ENCODE data around the gene PDE4D.

The PDE4D gene

DNA sequence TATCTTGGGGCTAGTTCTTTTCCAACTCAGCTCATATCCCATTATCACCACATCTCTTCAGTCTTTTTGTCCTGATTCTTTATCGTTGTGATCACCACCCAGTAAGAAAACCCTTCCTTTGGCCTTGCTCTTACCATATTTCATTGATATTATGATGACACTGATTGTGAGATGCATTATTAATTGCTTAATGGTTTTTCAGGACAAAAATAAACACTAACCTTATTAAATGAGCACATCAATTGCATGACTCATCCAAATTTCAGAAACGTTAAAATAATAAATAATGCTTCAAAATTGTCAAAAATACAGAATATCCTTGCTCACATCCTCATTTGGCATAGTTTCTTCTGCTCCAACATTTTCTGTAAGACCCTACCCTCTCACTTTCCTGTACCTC lies 270.7 kb downstream of the PDE4D start:
- ATAC-seq (replicated peaks) (no peak), DNase-seq (no peak)
- H3K27me3 Mint-ChIP-seq: no peaks in the 10 kb centered on the region
- peaks cover 3 to 4% of the 10 kb centered on the region in 2 donors for H3K36me3 Mint-ChIP-seq
- no peak overlapping the region for H3K27ac Mint-ChIP-seq
- H3K9me3 Mint-ChIP-seq: no peaks in the 10 kb centered on the region
- peaks cover 23 to 26% of the 10 kb centered on the region in 2 donors for H3K4me1 Mint-ChIP-seq
- no peak overlapping the region for H3K4me3 Mint-ChIP-seq

DNA sequence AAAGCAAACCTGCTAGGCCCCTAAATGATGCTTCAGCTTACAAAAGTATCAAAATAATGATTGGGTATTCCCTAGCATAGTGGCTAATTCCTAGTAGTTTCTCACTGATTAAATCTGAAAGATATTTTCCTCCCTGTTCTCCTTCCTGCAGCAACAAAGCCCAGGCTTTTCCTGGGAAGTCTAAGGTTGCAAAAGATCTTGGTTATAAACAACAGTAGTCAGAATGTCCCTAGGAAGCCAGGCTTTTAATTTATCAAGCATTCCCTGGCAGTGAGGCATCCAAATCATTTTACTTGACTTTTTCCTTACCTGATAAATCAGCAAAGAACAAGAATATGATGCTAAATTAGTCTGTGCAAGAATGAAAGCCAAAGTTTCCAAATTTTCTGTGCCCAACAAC lies 272.0 kb downstream of the PDE4D start:
- H3K36me3 Mint-ChIP-seq: peaks cover 3 to 4% of the 10 kb centered on the region in 2 donors
- no peak overlapping the region for H3K4me3 Mint-ChIP-seq
- H3K27ac Mint-ChIP-seq: no peak overlapping the region
- H3K27me3 Mint-ChIP-seq: no peaks in the 10 kb centered on the region
- DNase-seq: no peak
- H3K9me3 Mint-ChIP-seq: no peaks in the 10 kb centered on the region
- peaks cover 23 to 26% of the 10 kb centered on the region in 2 donors for H3K4me1 Mint-ChIP-seq
- ATAC-seq (replicated peaks): no peak

DNA sequence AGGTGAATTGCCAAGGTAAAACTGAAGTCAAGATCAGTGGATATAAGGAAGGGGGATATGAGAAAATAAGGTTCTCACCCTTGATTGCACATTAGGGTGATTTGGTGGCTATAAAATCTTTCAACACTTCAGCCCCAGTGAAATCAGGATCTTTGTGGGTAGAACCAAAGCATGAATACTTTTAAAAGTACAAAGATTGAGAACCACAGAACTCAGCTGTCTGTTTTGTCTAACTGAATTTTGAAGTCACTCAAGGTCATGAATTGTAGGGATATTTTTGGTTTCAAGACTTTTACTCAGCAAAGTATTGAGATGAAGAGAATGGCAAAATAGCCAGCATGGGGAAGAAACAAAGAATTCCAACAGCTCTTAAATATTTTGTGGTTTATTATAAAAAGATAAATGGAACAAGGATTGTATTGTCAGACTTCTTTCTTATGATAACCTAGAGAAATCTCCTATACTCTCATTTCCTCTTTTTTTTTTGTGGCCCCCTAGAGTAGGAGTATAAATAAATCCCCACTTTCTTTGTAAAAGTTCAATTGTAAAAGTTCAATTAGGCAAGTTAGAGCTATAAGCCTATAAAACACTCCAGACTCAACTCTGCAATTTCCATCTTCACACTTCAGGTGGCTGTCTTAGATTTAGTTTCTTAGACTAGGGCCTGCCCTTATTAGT lies 272.9 kb downstream of the PDE4D start:
- H3K27me3 Mint-ChIP-seq: no peaks in the 10 kb centered on the region
- peaks cover 23 to 26% of the 10 kb centered on the region in 2 donors for H3K4me1 Mint-ChIP-seq
- peak overlapping the region in 1 of 2 donors; percentile 2 for H3K4me3 Mint-ChIP-seq
- no peak overlapping the region for H3K27ac Mint-ChIP-seq
- ATAC-seq (replicated peaks): peak; percentile 71 to 76
- DNase-seq: no peak
- H3K9me3 Mint-ChIP-seq: no peaks in the 10 kb centered on the region
- H3K36me3 Mint-ChIP-seq: peaks cover 3 to 4% of the 10 kb centered on the region in 2 donors

DNA sequence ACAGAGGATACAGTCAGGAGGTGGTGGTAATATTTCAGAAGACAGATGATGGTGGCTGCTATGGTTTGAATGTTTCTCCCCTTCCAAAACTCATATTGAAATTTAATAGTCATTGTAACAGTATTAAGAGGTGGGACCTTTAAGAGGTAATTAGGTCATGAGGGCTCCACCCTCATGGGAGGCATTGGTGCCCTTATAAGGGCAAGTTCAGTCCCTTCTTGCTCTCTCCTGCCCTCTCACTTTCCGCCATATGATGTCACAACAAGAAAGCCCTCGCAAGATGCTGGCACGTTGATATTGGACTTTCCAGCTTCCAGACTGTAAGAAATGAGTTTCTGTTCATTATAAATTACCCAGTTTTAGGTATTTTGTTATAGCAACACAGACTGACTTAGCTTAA lies 274.9 kb downstream of the PDE4D start:
- H3K27ac Mint-ChIP-seq: no peak overlapping the region
- peaks cover 0 to 2% of the 10 kb centered on the region in 2 donors for H3K36me3 Mint-ChIP-seq
- no peaks in the 10 kb centered on the region for H3K9me3 Mint-ChIP-seq
- H3K27me3 Mint-ChIP-seq: no peaks in the 10 kb centered on the region
- DNase-seq: no peak
- no peak overlapping the region for H3K4me3 Mint-ChIP-seq
- ATAC-seq (replicated peaks): no peak
- H3K4me1 Mint-ChIP-seq: peaks cover 23 to 26% of the 10 kb centered on the region in 2 donors

DNA sequence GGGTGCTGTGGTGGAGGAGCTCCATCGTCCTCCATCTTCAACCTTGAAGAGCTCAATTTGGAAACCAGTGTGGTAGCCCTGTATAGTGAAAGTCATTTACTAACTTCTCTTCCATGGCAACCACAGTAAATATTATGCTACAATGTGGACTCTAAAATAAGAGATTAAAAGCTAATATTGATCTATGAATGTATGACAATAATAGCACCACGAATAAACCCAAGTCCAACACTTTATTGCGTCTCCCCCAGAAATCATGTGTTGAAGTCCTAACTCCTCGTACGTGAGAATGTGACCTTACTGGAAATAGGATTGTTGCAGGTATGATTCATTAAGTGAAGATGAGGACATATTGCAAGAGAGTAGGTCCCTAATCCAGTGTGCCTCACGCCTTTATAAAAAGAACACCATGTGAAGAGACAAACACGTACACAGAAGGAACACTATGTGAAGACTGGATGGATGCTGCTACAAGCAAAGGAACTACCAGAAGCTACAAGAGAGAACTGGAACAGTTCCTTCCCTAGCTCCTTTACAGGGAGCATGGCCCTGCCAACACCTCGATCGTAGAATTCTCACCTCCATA lies 276.2 kb downstream of the PDE4D start:
- Mint-ChIP-seq H3K9me3 (no peaks in the 10 kb centered on the region), H3K4me3 (no peak overlapping the region), H3K4me1 (peaks cover 24 to 32% of the 10 kb centered on the region in 2 donors), H3K36me3 (peaks cover 0 to 7% of the 10 kb centered on the region in 2 donors), H3K27ac (no peak overlapping the region), H3K27me3 (no peaks in the 10 kb centered on the region)
- DNase-seq: no peak
- ATAC-seq (replicated peaks): no peak

DNA sequence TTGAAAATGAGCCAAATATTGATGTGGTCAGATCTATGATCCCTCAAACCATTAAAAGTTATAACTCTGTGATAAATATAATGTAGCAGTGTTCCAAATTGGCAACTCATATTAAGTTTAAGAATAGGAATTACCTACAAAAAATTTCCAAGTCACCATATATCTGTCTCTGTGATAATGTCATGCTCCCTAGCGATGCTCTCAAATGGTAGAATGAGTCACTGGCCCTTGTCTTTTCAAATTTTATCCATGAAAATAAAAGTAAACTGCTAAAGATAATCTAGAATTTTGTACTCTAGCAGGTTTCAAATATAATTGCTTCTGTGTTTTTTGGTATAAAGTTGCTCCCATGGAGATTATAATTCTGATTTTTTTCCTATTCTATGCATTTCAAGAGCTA lies 277.1 kb downstream of the PDE4D start:
- H3K36me3 Mint-ChIP-seq: peaks cover 0 to 7% of the 10 kb centered on the region in 2 donors
- H3K4me1 Mint-ChIP-seq: peaks cover 26 to 38% of the 10 kb centered on the region in 2 donors
- ATAC-seq (replicated peaks) (no peak), DNase-seq (no peak)
- H3K27ac Mint-ChIP-seq: no peak overlapping the region
- H3K4me3 Mint-ChIP-seq: no peak overlapping the region
- H3K27me3 Mint-ChIP-seq: no peaks in the 10 kb centered on the region
- no peaks in the 10 kb centered on the region for H3K9me3 Mint-ChIP-seq

DNA sequence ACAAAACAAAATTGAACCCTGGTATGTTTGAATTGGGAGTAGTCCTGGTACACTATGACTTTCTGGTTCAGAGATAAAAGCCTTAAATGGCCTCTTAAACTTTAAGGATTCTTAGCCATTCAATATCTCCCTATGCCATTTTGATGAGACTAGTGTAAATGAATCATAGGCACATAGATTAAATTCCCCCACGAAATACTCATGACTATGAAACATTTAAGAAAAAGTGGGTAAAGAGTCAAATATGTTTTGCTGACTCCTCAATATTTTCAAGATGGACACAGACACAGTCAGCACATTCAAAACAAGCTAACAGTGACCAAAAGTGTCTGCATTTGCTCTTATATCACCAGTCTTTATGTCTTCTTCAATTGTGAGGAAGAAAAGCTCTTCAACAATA lies 278.3 kb downstream of the PDE4D start:
- H3K4me1 Mint-ChIP-seq: peaks cover 22 to 29% of the 10 kb centered on the region in 2 donors
- no peak overlapping the region for H3K4me3 Mint-ChIP-seq
- H3K9me3 Mint-ChIP-seq: peaks cover 0 to 2% of the 10 kb centered on the region in 2 donors
- H3K27ac Mint-ChIP-seq: no peak overlapping the region
- H3K36me3 Mint-ChIP-seq: peaks cover 0 to 7% of the 10 kb centered on the region in 2 donors
- no peak for DNase-seq
- no peaks in the 10 kb centered on the region for H3K27me3 Mint-ChIP-seq
- no peak for ATAC-seq (replicated peaks)

DNA sequence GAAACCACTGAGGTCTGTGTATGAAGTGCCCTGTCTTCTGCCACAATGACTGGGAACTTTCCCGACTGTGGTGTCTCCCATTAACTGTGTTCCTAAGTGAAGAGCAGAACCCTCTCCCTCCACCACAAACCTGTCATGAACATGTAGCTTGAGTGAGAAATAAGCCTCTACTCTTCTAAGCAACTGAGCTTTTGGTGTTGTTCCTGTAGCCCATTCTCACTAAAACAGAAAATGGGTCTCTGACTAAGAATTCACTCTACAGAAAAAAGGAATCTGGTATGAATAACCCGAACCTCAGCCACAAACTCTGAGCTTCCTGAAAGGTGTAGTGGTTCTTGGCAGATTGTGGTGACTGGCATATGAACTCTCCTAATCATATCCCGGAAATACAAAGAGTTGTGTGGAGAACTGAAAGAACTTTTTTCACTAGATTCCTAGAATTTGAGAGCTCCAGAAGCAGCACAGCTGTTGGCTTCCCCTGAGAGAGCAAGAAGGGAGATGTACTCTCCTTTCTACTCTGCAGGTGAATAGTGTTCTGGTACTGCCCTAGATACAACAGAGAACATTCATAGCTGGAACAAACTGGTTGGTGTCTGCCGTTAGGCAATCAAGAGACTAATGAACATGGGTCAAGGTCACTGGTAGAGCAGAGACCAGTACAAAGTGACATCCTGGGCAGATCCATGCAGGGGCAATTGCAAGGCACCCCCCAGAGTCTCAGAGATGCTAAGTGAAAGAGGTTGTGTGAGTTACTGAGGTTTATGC lies 283.8 kb downstream of the PDE4D start:
- ATAC-seq (replicated peaks) (peak; percentile 12 to 57), DNase-seq (no peak)
- Mint-ChIP-seq H3K27me3 (no peaks in the 10 kb centered on the region), H3K4me3 (no peak overlapping the region), H3K9me3 (peaks cover 0 to 2% of the 10 kb centered on the region in 2 donors), H3K27ac (no peak overlapping the region), H3K36me3 (peaks cover 0 to 5% of the 10 kb centered on the region in 2 donors), H3K4me1 (peaks cover 16 to 19% of the 10 kb centered on the region in 2 donors)

DNA sequence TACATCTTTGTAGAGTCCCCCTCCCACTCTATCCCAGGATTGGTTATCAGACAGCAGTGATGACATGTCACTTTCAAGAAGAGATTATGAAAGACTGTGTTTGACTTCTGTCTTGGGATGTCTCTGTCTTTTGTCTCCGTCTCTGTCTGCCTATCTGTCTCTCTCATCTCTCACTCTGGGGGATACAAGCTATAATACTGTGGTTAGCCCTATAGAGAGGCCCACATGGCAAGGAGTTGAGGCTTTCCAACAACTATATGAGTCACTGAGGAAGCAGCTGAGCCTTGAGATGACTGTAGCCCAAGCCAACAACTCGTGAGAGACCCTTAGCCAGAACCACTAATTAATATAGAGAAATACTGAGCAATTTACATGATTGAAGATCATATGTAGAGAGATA lies 284.8 kb downstream of the PDE4D start:
- H3K27me3 Mint-ChIP-seq: no peaks in the 10 kb centered on the region
- H3K9me3 Mint-ChIP-seq: peaks cover 0 to 2% of the 10 kb centered on the region in 2 donors
- H3K27ac Mint-ChIP-seq: no peak overlapping the region
- ATAC-seq (replicated peaks) (peak; percentile 64 to 90), DNase-seq (no peak)
- H3K36me3 Mint-ChIP-seq: peaks cover 0 to 5% of the 10 kb centered on the region in 2 donors
- peaks cover 16 to 19% of the 10 kb centered on the region in 2 donors for H3K4me1 Mint-ChIP-seq
- H3K4me3 Mint-ChIP-seq: no peak overlapping the region

DNA sequence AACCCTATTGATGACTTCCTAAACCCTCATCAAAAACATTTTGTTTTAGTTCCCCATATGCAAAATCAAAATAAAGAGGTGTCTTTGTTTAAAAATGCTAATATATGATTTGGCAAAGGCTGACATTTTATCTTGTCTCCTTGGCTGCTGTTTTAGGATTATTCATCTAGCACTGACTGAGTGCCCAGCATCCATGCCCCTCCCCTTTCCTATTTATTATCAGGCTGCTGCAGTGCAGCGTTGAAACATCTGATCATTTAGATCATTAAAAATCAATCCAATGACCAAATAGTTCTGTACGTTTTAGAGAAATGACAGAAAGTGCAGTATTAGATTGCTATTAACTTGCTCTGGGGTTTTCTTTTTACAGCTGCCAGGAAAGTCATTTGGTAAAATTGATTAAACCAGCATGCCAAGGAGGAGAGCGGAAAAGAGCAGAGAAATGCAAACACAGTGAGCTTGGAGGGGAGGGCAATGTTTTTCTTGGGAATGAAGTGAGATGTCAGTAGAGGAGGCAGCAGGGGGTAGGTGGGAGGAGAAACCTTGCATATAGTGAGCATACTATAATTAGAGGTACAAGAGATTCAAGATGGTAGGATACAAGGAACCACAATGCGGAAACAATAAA lies 286.3 kb downstream of the PDE4D start:
- peaks cover 0 to 3% of the 10 kb centered on the region in 2 donors for H3K9me3 Mint-ChIP-seq
- no peak overlapping the region for H3K27ac Mint-ChIP-seq
- peaks cover 13 to 14% of the 10 kb centered on the region in 2 donors for H3K4me1 Mint-ChIP-seq
- no peaks in the 10 kb centered on the region for H3K27me3 Mint-ChIP-seq
- DNase-seq (no peak), ATAC-seq (replicated peaks) (no peak)
- no peak overlapping the region for H3K4me3 Mint-ChIP-seq
- H3K36me3 Mint-ChIP-seq: no peaks in the 10 kb centered on the region

DNA sequence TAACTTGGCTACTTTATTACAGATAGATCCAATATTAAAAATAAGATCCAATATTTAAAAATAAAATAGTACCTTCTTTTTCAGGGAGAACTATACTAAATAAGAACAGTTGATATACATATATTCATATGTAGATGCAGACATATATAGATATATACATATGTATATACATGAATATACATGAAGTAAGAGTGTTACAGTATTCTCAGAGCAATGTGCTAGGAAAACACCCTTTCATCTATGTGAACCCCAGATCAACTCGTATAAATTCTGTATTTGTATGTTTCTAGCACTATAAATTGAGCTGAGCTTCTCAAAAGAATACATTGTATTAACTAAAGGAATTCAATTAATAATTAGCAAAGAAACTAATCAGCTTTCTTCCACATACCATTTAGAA lies 287.6 kb downstream of the PDE4D start:
- Mint-ChIP-seq H3K27me3 (no peaks in the 10 kb centered on the region), H3K27ac (no peak overlapping the region), H3K36me3 (no peaks in the 10 kb centered on the region), H3K4me3 (no peak overlapping the region), H3K4me1 (peaks cover 11 to 12% of the 10 kb centered on the region in 2 donors), H3K9me3 (peaks cover 0 to 3% of the 10 kb centered on the region in 2 donors)
- DNase-seq (no peak), ATAC-seq (replicated peaks) (no peak)

DNA sequence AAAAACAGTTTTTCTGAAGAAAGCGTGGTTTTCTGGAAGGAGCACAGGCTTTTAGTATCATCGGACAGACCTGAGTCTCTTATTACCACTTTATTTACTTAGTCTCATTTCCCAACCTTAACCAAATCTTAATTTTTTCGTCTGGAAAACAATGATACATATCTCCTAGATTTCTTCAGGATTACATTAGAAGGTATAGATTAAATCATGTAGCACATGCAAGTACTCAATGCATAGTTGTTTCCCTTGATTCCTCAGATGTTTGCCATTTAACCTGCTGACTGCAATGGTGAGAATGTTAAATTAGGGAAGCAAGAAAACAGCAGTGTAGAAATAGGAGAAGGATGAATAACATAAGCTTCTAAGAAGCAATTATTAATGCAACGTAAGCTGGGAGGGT lies 289.4 kb downstream of the PDE4D start:
- Mint-ChIP-seq H3K27ac (no peak overlapping the region), H3K9me3 (peaks cover 0 to 3% of the 10 kb centered on the region in 2 donors), H3K4me1 (peaks cover 7 to 11% of the 10 kb centered on the region in 2 donors), H3K4me3 (no peak overlapping the region), H3K36me3 (peaks cover 0 to 7% of the 10 kb centered on the region in 2 donors), H3K27me3 (no peaks in the 10 kb centered on the region)
- DNase-seq (no peak), ATAC-seq (replicated peaks) (no peak)

DNA sequence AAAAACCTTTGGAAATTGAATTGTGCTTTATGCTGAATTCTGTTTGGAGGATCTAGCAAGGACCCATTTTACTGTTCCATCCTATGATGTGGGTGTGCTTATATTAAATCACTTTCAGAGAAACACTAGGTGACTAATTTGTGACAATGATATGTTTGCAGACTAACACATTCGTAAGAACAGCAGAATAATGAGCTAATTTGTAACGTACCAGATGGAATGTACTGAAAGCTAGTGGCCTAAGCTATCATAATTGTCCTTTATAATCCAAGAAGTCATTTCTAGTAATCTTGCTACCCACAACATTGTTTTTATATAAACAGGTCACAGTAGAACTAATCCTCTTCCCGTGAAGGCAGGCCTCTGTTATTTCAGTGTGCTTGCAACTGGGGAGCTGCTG lies 292.5 kb downstream of the PDE4D start:
- H3K9me3 Mint-ChIP-seq: peaks cover 0 to 3% of the 10 kb centered on the region in 2 donors
- H3K4me1 Mint-ChIP-seq: peaks cover 7 to 19% of the 10 kb centered on the region in 2 donors
- H3K4me3 Mint-ChIP-seq: no peak overlapping the region
- H3K27ac Mint-ChIP-seq: no peak overlapping the region
- H3K36me3 Mint-ChIP-seq: peaks cover 0 to 7% of the 10 kb centered on the region in 2 donors
- no peak for DNase-seq
- no peaks in the 10 kb centered on the region for H3K27me3 Mint-ChIP-seq
- no peak for ATAC-seq (replicated peaks)

DNA sequence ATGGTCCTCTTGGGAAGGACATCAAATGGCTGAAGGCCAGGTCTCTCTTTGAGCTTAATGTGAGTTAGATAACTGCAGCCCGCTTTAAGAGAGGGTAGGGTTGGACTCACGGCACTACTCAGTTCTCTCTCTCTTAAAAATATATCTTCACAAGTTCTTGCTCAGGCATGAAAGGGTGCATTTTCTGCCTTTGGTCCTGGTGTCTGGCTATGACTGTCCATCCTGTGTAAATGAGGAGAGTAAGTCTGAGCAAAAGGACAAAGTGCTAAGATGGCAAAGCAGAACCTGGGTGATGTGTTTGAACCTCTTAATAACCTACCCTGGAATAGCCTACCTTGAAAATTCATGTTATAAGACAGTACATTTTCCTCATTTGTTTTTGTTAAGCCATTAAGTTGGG lies 293.4 kb downstream of the PDE4D start:
- Mint-ChIP-seq H3K27ac (no peak overlapping the region), H3K9me3 (peaks cover 0 to 3% of the 10 kb centered on the region in 2 donors), H3K36me3 (peaks cover 0 to 7% of the 10 kb centered on the region in 2 donors), H3K4me3 (no peak overlapping the region), H3K27me3 (no peaks in the 10 kb centered on the region), H3K4me1 (peaks cover 7 to 19% of the 10 kb centered on the region in 2 donors)
- no peak for ATAC-seq (replicated peaks)
- DNase-seq: no peak

All from stimulated activated naive B cell treated with anti-CD40 and anti-IgM and Interleukin-4, amounts not matched to agents 10 μg/mL and 1 μg/mL and 100 μg/mL, for 72 hours (primary cell).